DOHH2 (cell line): Measurements from ENCODE around the gene PIN4.
"Not testable (repeated sequence)": the region's sequence is repeated elsewhere in the genome, so short reads cannot be mapped to it uniquely, and the experiment has no call there.

Source experiments
- H3F3A ChIP-seq: fragments of 200-600 bp; sonication (generic), shearing (Covaris generic); 2 replicates; pipeline ENCODE4 v1.6.0; 2016; ENCODE audit warnings: antibody characterized with exemption, mild to moderate bottlenecking; ENCODE audit not compliant: control insufficient read depth, insufficient read depth
- H3K27ac ChIP-seq: fragments of 200-600 bp; sonication (generic); 2 replicates; pipeline ENCODE4 v1.5.1; 2014; ENCODE audit warnings: low read depth, mild to moderate bottlenecking, low read length, moderate library complexity
- H3K27me3 ChIP-seq: fragments of 200-600 bp; sonication (generic); 2 replicates; pipeline ENCODE4 v1.6.1; 2014; ENCODE audit warnings: mild to moderate bottlenecking, low read length, mixed read lengths; ENCODE audit not compliant: control insufficient read depth
- H3K36me3 ChIP-seq: fragments of 200-600 bp; sonication (generic); 2 replicates; pipeline ENCODE4 v1.6.1; 2014; ENCODE audit warnings: mild to moderate bottlenecking, low read length, moderate library complexity, mixed read lengths; ENCODE audit not compliant: control insufficient read depth
- H3K4me1 ChIP-seq: fragments of 200-600 bp; sonication (generic); 2 replicates; pipeline ENCODE4 v1.6.1; 2014; ENCODE audit warnings: mild to moderate bottlenecking, low read length, mixed read lengths; ENCODE audit not compliant: control insufficient read depth
- H3K4me2 ChIP-seq: fragments of 200-600 bp; sonication (generic); 2 replicates; pipeline ENCODE4 v1.6.0; 2014; ENCODE audit warnings: mild to moderate bottlenecking, low read length, moderate library complexity
- H3K4me3 ChIP-seq: fragments of 200-600 bp; sonication (generic); 2 replicates; pipeline ENCODE4 v1.5.1; 2014; ENCODE audit warnings: mild to moderate bottlenecking, low read length, mixed read lengths
- H3K79me2 ChIP-seq: fragments of 200-600 bp; sonication (generic); 2 replicates; pipeline ENCODE4 v1.6.1; 2014; ENCODE audit warnings: mild to moderate bottlenecking, low read length, mixed read lengths; ENCODE audit not compliant: control insufficient read depth
- H3K9me2 ChIP-seq: fragments of 200-600 bp; sonication (generic); replicated peaks from 2 replicates; pipeline ENCODE4 v1.6.1; 2014; ENCODE audit warnings: mild to moderate bottlenecking, low read length, mixed read lengths; ENCODE audit not compliant: control insufficient read depth
- H3K9me3 ChIP-seq: fragments of 200-600 bp; sonication (generic); 2 replicates; pipeline ENCODE4 v1.6.1; 2014; ENCODE audit warnings: antibody characterized with exemption, low read length, mixed read lengths; ENCODE audit not compliant: control insufficient read depth, insufficient read depth
- H4K20me1 ChIP-seq: fragments of 200-600 bp; sonication (generic); 2 replicates; pipeline ENCODE4 v1.6.0; 2014; ENCODE audit warnings: low read depth, mild to moderate bottlenecking, antibody characterized with exemption, low read length, moderate library complexity; ENCODE audit not compliant: control insufficient read depth, insufficient read depth
- EZH2phosphoT487 ChIP-seq: fragments of 200-600 bp; sonication (generic); IDR thresholded peaks from 2 replicates; pipeline ENCODE4 v1.6.1; 2017; ENCODE audit warnings: borderline replicate concordance, mild to moderate bottlenecking, antibody characterized with exemption, low read length, moderate library complexity, mixed read lengths
- TF ChIP-seq, protein P1 (sequence below): fragments of 200-600 bp; sonication (generic); IDR thresholded peaks from one replicate; pipeline ENCODE4 v1.5.1; 2014; ENCODE audit warnings: antibody characterized with exemption, mild to moderate bottlenecking, low read depth, low read length; ENCODE audit not compliant: poor library complexity, severe bottlenecking

The PIN4 gene

GRCh38 chrX:72165551-72165950, 16.0 kb upstream of the PIN4 start:
- Histone ChIP-seq H3K9me3 (no peaks in the 10 kb centered on the region), H3K4me2 (no peak overlapping the region), H3F3A (no peaks in the 10 kb centered on the region), H3K4me1 (no peaks in the 10 kb centered on the region), H3K9me2 (no peaks in the 10 kb centered on the region), H4K20me1 (no peaks in the 10 kb centered on the region), H3K27me3 (no peaks in the 10 kb centered on the region), H3K79me2 (no peaks in the 10 kb centered on the region), H3K27ac (no peak overlapping the region), H3K4me3 (no peak overlapping the region), H3K36me3 (no peaks in the 10 kb centered on the region)
- TF ChIP-seq, protein P1, sequence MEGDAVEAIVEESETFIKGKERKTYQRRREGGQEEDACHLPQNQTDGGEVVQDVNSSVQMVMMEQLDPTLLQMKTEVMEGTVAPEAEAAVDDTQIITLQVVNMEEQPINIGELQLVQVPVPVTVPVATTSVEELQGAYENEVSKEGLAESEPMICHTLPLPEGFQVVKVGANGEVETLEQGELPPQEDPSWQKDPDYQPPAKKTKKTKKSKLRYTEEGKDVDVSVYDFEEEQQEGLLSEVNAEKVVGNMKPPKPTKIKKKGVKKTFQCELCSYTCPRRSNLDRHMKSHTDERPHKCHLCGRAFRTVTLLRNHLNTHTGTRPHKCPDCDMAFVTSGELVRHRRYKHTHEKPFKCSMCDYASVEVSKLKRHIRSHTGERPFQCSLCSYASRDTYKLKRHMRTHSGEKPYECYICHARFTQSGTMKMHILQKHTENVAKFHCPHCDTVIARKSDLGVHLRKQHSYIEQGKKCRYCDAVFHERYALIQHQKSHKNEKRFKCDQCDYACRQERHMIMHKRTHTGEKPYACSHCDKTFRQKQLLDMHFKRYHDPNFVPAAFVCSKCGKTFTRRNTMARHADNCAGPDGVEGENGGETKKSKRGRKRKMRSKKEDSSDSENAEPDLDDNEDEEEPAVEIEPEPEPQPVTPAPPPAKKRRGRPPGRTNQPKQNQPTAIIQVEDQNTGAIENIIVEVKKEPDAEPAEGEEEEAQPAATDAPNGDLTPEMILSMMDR, result no peak
- no peak for TF ChIP-seq EZH2phosphoT487

GRCh38 chrX:72169008-72169728, 12.4 kb upstream of the PIN4 start:
- Histone ChIP-seq H3K27ac (no peak overlapping the region), H3K9me3 (no peaks in the 10 kb centered on the region), H3K36me3 (no peaks in the 10 kb centered on the region), H3K4me2 (no peak overlapping the region), H3K27me3 (no peaks in the 10 kb centered on the region), H3K4me1 (no peaks in the 10 kb centered on the region), H3K79me2 (no peaks in the 10 kb centered on the region), H4K20me1 (no peaks in the 10 kb centered on the region), H3K9me2 (no peaks in the 10 kb centered on the region), H3F3A (no peaks in the 10 kb centered on the region), H3K4me3 (no peak overlapping the region)
- TF ChIP-seq, protein P1, result no peak
- no peak for TF ChIP-seq EZH2phosphoT487

- not testable (repeated sequence) for H3F3A ChIP-seq, H4K20me1 ChIP-seq, H3K27ac ChIP-seq, H3K27me3 ChIP-seq, H3K79me2 ChIP-seq, H3K36me3 ChIP-seq, H3K4me3 ChIP-seq, H3K9me2 ChIP-seq, H3K9me3 ChIP-seq, H3K4me1 ChIP-seq, H3K4me2 ChIP-seq
Measured at GRCh38 chrX:72176289-72176688, 5.3 kb upstream of the PIN4 start.

GRCh38 chrX:72176981-72177380, 4.6 kb upstream of the PIN4 start:
- H3K9me2 ChIP-seq, result no peaks in the 10 kb centered on the region
- no peak overlapping the region for H3K4me3 ChIP-seq
- H3K27me3 ChIP-seq, result no peaks in the 10 kb centered on the region
- no peaks in the 10 kb centered on the region for H3K36me3 ChIP-seq
- H3K79me2 ChIP-seq, result peaks cover 4% of the 10 kb centered on the region
- TF ChIP-seq, protein P1, result no peak
- TF ChIP-seq EZH2phosphoT487, result no peak
- H4K20me1 ChIP-seq, result no peaks in the 10 kb centered on the region
- no peak overlapping the region for H3K4me2 ChIP-seq
- peaks cover 9% of the 10 kb centered on the region for H3K4me1 ChIP-seq
- H3K9me3 ChIP-seq, result no peaks in the 10 kb centered on the region
- no peaks in the 10 kb centered on the region; the same call in 1 of the 2 replicates for H3F3A ChIP-seq
- no peak overlapping the region for H3K27ac ChIP-seq
